Activated naive CD8-positive, alpha-beta T cell treated with anti-CD3 and anti-CD28 coated beads, Interleukin-2, amount 10 ng/mL, durations not matched to agents 7 days and 5 days (primary cell): ENCODE results near the gene AR. TPM values are rescaled to one million over a fixed set of nuclear protein-coding genes. Genes with fewer than 3 reads are reported as not detected.

Source experiments
- ATAC-seq: fragments of 150-1000 bp; cut with Tn5 transposase; one replicate; pipeline ENCODE4 v1.10.0; 2021; ENCODE audit warnings: low read depth, moderate library complexity
- POLR2A ChIA-PET: fragments of 350-600 bp; sonication (Branson Sonifier 250); formaldehyde crosslinking; loops from one replicate; lab custom pipeline; 2021; ENCODE audit warnings: antibody characterized with exemption; lab: Charles Lee
- DNase-seq: peaks from one replicate; pipeline ENCODE4 v3.0.0; 2021
- H3K27ac Mint-ChIP-seq: one replicate; pipeline ENCODE4 v1.8.0; 2022; ENCODE audit warnings: mild to moderate bottlenecking, mixed read lengths
- H3K27me3 Mint-ChIP-seq: one replicate; pipeline ENCODE4 v1.8.0; 2022; ENCODE audit warnings: mild to moderate bottlenecking, moderate library complexity, mixed read lengths
- H3K36me3 Mint-ChIP-seq: one replicate; pipeline ENCODE4 v1.8.0; 2021; ENCODE audit warnings: mild to moderate bottlenecking, mixed read lengths
- H3K4me1 Mint-ChIP-seq: one replicate; pipeline ENCODE4 v1.8.0; 2021; ENCODE audit warnings: mixed read lengths
- H3K4me3 Mint-ChIP-seq: one replicate; pipeline ENCODE4 v1.8.0; 2022; ENCODE audit warnings: mild to moderate bottlenecking, moderate library complexity, mixed read lengths
- H3K9me3 Mint-ChIP-seq: one replicate; pipeline ENCODE4 v1.8.0; 2021; ENCODE audit warnings: mixed read lengths
- total RNA-seq, 2 experiments: library from RNA; stranded (reverse); gene quantifications; one replicate each; pipeline ENCODE4 v1.2.3, GENCODE V29; 2021

The AR gene, protein sequence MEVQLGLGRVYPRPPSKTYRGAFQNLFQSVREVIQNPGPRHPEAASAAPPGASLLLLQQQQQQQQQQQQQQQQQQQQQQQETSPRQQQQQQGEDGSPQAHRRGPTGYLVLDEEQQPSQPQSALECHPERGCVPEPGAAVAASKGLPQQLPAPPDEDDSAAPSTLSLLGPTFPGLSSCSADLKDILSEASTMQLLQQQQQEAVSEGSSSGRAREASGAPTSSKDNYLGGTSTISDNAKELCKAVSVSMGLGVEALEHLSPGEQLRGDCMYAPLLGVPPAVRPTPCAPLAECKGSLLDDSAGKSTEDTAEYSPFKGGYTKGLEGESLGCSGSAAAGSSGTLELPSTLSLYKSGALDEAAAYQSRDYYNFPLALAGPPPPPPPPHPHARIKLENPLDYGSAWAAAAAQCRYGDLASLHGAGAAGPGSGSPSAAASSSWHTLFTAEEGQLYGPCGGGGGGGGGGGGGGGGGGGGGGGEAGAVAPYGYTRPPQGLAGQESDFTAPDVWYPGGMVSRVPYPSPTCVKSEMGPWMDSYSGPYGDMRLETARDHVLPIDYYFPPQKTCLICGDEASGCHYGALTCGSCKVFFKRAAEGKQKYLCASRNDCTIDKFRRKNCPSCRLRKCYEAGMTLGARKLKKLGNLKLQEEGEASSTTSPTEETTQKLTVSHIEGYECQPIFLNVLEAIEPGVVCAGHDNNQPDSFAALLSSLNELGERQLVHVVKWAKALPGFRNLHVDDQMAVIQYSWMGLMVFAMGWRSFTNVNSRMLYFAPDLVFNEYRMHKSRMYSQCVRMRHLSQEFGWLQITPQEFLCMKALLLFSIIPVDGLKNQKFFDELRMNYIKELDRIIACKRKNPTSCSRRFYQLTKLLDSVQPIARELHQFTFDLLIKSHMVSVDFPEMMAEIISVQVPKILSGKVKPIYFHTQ
- not detected for total RNA-seq

DNA sequence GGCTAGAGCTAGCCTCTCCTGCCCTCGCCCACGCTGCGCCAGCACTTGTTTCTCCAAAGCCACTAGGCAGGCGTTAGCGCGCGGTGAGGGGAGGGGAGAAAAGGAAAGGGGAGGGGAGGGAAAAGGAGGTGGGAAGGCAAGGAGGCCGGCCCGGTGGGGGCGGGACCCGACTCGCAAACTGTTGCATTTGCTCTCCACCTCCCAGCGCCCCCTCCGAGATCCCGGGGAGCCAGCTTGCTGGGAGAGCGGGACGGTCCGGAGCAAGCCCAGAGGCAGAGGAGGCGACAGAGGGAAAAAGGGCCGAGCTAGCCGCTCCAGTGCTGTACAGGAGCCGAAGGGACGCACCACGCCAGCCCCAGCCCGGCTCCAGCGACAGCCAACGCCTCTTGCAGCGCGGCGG is at the start of gene AR:
Gene AR, plus strand, starts transcription at position 204 of the 400 bp plus-strand sequence. CDS start 1,126 bp downstream, outside the sequence.
- Mint-ChIP-seq H3K4me1 (no peaks in the 10 kb centered on the region), H3K4me3 (peak within 1 kb of the TSS; percentile 19), H3K9me3 (no peaks in the 10 kb centered on the region), H3K27me3 (peaks cover 27% of the 10 kb centered on the region), H3K36me3 (no peaks in the 10 kb centered on the region), H3K27ac (no peak within 1 kb of the TSS)
- POLR2A ChIA-PET: no interaction called here
- DNase-seq: no peak
- no peak for ATAC-seq

GRCh38 chrX:67500617-67501016 is 43.2 kb upstream of the AR start:
- ATAC-seq: no peak
- no peaks in the 10 kb centered on the region for H3K4me1 Mint-ChIP-seq
- H3K9me3 Mint-ChIP-seq: no peaks in the 10 kb centered on the region
- POLR2A ChIA-PET: no interaction called here
- no peak for DNase-seq
- no peaks in the 10 kb centered on the region for H3K27me3 Mint-ChIP-seq
- H3K4me3 Mint-ChIP-seq: no peak overlapping the region
- H3K36me3 Mint-ChIP-seq: no peaks in the 10 kb centered on the region
- no peak overlapping the region for H3K27ac Mint-ChIP-seq

GRCh38 chrX:67503004-67503403 is 40.8 kb upstream of the AR start:
- Mint-ChIP-seq H3K27ac (no peak overlapping the region), H3K9me3 (no peaks in the 10 kb centered on the region), H3K27me3 (no peaks in the 10 kb centered on the region), H3K4me3 (no peak overlapping the region), H3K4me1 (no peaks in the 10 kb centered on the region), H3K36me3 (no peaks in the 10 kb centered on the region)
- no peak for ATAC-seq
- POLR2A ChIA-PET: no interaction called here
- no peak for DNase-seq

- no peak for ATAC-seq
- POLR2A ChIA-PET: no interaction called here
- H3K9me3 Mint-ChIP-seq: no peaks in the 10 kb centered on the region
Measured at GRCh38 chrX:67503453-67503852, 40.4 kb upstream of the AR start.

DNA sequence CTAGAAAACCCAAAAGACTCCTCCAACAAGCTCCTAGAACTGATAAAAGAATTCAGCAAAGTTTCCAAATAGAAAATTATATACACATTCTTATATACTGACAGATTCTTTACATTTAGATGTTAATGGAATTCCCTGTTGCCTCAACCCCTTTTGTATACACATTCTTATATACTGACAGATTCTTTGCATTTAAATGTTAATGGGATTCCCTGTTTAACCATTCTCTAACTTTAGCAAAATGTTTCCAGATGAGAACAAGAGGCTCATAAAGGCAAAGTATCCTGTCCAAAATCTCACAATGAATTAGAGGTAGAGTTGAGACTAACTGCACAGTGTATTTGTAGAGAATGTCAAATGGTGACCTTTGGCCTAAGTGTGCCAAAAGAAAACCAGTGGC is 23.1 kb upstream of the AR start:
- no peak for ATAC-seq
- H3K27ac Mint-ChIP-seq: no peak overlapping the region
- no peaks in the 10 kb centered on the region for H3K27me3 Mint-ChIP-seq
- no peaks in the 10 kb centered on the region for H3K9me3 Mint-ChIP-seq
- DNase-seq: no peak
- POLR2A ChIA-PET: no interaction called here
- H3K4me1 Mint-ChIP-seq: no peaks in the 10 kb centered on the region
- no peaks in the 10 kb centered on the region for H3K36me3 Mint-ChIP-seq
- H3K4me3 Mint-ChIP-seq: no peak overlapping the region

More at GRCh38 chrX:67503453-67503852, 40.4 kb upstream of the AR start:
- no peaks in the 10 kb centered on the region for H3K36me3 Mint-ChIP-seq
- no peaks in the 10 kb centered on the region for H3K4me1 Mint-ChIP-seq
- no peaks in the 10 kb centered on the region for H3K27me3 Mint-ChIP-seq
- no peak for DNase-seq
- H3K4me3 Mint-ChIP-seq: no peak overlapping the region
- H3K27ac Mint-ChIP-seq: no peak overlapping the region

GRCh38 chrX:67523002-67523681 is 20.7 kb upstream of the AR start:
- Mint-ChIP-seq H3K4me1 (no peaks in the 10 kb centered on the region), H3K27ac (no peak overlapping the region), H3K27me3 (no peaks in the 10 kb centered on the region), H3K36me3 (no peaks in the 10 kb centered on the region), H3K4me3 (no peak overlapping the region), H3K9me3 (no peaks in the 10 kb centered on the region)
- no peak for DNase-seq
- POLR2A ChIA-PET: no interaction called here
- no peak for ATAC-seq

- H3K4me1 Mint-ChIP-seq: no peaks in the 10 kb centered on the region
- no peak overlapping the region for H3K27ac Mint-ChIP-seq
- H3K36me3 Mint-ChIP-seq: no peaks in the 10 kb centered on the region
- DNase-seq (no peak), ATAC-seq (no peak)
- H3K9me3 Mint-ChIP-seq: no peaks in the 10 kb centered on the region
- H3K4me3 Mint-ChIP-seq: no peak overlapping the region
- POLR2A ChIA-PET: no interaction called here
- H3K27me3 Mint-ChIP-seq: no peaks in the 10 kb centered on the region
Measured at GRCh38 chrX:67523932-67524331, 19.9 kb upstream of the AR start.

DNA sequence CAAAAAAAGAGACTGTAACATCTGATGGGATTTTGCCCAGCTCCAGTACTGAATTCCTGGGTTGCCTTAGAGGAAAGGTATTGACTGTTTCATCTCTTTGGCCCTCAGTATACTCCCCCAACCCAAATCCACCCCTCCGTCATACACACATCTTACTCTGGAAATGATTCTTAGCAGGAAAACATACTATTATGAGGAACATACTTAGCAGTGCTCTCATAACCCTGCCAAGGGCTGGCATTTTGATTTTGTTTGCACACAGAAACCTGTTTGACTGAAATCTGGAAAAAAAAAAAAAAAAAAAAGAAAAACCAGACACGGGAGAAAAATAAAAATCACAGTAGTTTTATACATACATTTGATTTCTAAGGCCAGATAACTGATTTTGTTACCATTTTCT is 19.4 kb upstream of the AR start:
- H3K4me3 Mint-ChIP-seq: no peak overlapping the region
- no peaks in the 10 kb centered on the region for H3K27me3 Mint-ChIP-seq
- no peak for ATAC-seq
- no peak for DNase-seq
- no peak overlapping the region for H3K27ac Mint-ChIP-seq
- H3K9me3 Mint-ChIP-seq: no peaks in the 10 kb centered on the region
- no peaks in the 10 kb centered on the region for H3K36me3 Mint-ChIP-seq
- no peaks in the 10 kb centered on the region for H3K4me1 Mint-ChIP-seq
- POLR2A ChIA-PET: no interaction called here

DNA sequence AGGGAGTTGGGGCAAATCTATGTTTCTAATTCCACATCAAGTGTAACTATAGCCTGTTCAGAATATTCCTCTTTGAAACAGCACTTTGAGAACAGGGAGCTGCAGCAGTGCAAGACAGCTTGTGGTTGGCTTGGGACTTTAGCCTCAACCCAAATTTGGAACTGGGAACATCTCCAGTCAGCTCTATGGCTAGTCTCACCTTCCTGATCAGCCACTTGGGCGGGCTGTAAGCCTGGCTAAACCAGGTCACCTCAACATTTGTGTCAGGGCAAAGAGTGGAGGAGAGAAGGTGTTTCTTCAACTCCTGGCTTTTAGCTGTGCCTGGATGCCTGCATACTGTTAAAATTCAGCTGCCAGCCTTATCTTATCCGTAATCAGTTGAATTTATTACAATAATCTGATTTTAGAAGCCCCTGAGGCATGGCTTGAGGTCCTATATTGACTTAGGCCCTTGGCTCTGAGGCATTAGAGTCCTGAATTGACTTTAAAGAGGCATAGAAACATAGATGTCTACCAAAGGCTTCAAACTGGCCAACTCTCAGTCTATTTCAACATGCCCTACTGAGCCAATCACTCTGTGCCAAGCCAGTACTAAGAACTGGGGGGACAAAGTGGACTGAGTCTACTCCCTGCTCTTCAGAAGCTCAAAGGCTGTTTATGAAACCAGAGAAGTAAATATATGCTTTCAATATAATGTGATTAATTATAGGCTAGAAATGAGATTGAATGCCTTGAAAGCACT is 18.7 kb upstream of the AR start:
- Mint-ChIP-seq H3K4me3 (no peak overlapping the region), H3K9me3 (no peaks in the 10 kb centered on the region), H3K27me3 (no peaks in the 10 kb centered on the region), H3K36me3 (no peaks in the 10 kb centered on the region), H3K27ac (no peak overlapping the region), H3K4me1 (no peaks in the 10 kb centered on the region)
- DNase-seq: no peak
- POLR2A ChIA-PET: no interaction called here
- ATAC-seq: no peak

DNA sequence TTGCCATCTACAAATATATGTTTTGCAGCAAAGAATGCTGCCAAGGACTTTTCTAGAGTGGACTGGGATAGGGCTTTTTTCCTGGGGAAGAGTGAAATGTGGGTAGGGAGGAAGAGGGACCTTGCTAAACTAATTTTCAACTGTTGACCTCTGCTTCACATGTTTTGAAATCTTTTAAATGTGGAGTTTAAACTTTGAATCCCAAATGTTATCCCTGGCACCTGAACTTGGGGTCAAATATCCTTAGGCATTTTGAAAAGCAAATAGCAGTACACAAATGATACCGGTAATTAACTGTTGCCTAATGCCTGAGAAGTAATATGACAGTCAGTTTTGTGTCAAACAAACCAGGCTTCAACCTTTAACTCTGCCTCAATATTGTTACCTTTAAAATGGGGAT is 7.3 kb upstream of the AR start:
- no peaks in the 10 kb centered on the region for H3K9me3 Mint-ChIP-seq
- H3K4me1 Mint-ChIP-seq: no peaks in the 10 kb centered on the region
- H3K4me3 Mint-ChIP-seq: no peak overlapping the region
- no peak overlapping the region for H3K27ac Mint-ChIP-seq
- ATAC-seq: no peak
- H3K36me3 Mint-ChIP-seq: no peaks in the 10 kb centered on the region
- POLR2A ChIA-PET: no interaction called here
- no peaks in the 10 kb centered on the region for H3K27me3 Mint-ChIP-seq
- DNase-seq: no peak

DNA sequence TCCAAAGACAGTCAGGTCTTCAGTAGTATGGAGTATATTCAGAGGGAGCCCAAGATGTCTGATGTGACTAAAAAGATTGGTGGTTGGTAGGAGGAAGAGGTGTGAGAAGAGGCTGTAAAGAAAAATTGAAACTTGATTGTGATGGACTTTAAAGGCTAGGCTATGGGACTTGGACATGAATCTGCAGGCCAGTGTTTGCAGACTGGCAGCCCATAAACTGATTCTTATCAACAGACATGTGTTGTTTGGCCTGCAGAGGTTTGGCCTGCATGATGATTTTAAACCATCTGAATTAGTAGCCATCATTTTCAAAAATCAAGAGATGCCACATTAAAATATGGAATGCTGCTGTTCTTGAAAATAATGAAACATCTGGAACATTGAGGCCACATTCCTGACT is 5.4 kb upstream of the AR start:
- Mint-ChIP-seq H3K36me3 (no peaks in the 10 kb centered on the region), H3K4me1 (no peaks in the 10 kb centered on the region), H3K4me3 (no peak overlapping the region), H3K9me3 (no peaks in the 10 kb centered on the region), H3K27ac (no peak overlapping the region), H3K27me3 (no peaks in the 10 kb centered on the region)
- no peak for ATAC-seq
- DNase-seq: no peak
- POLR2A ChIA-PET: no interaction called here

DNA sequence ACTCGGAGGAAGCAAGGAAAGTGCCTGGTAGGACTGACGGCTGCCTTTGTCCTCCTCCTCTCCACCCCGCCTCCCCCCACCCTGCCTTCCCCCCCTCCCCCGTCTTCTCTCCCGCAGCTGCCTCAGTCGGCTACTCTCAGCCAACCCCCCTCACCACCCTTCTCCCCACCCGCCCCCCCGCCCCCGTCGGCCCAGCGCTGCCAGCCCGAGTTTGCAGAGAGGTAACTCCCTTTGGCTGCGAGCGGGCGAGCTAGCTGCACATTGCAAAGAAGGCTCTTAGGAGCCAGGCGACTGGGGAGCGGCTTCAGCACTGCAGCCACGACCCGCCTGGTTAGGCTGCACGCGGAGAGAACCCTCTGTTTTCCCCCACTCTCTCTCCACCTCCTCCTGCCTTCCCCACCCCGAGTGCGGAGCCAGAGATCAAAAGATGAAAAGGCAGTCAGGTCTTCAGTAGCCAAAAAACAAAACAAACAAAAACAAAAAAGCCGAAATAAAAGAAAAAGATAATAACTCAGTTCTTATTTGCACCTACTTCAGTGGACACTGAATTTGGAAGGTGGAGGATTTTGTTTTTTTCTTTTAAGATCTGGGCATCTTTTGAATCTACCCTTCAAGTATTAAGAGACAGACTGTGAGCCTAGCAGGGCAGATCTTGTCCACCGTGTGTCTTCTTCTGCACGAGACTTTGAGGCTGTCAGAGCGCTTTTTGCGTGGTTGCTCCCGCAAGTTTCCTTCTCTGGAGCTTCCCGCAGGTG is 637 bp downstream of the AR start:
- DNase-seq (no peak), ATAC-seq (no peak)
- Mint-ChIP-seq H3K27me3 (peaks cover 27% of the 10 kb centered on the region), H3K4me1 (no peaks in the 10 kb centered on the region), H3K4me3 (peak overlapping the region; percentile 19), H3K27ac (no peak overlapping the region), H3K9me3 (no peaks in the 10 kb centered on the region), H3K36me3 (no peaks in the 10 kb centered on the region)
- POLR2A ChIA-PET: no interaction called here
